ENCODE measurements around the gene BRME1.

The BRME1 gene

DNA sequence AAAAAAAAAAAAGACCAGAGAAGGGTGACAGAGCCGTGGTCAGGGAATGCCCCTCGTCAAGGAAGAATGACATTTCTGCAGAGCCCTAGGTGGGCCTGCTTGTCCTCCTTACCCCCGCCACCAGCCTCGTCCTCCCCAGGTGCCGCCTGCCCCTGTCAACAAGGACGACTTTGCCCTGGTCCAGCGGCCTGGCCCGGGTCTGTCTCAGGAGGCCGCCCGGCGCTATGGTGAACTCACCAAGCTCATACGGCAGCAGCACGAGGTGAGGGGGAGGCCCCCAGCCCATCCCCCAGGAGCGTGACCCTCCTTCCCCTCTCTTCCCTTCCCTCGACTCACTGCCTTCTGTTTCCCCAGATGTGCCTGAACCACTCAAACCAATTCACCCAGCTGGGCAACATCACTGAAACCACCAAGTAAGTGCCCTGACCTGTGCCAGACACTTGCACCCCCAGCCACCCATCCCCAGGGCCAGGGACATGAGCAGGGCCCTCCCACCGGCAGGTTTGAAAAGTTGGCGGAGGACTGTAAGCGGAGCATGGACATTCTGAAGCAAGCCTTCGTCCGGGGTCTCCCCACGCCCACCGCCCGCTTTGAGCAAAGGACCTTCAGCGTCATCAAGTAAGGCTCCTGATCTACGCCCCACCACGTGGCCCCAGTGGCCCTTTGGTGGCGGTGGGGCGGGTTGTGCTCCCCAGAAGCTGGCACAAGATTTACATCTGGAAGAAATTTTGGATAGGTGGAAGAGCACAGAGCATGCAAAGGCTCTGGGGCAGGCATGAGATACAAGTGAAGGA lies 17.5 kb upstream of the BRME1 start:
- no peak for TF ChIP-seq CEBPB (IDR thresholded peaks at IDR 0.05)
- no peak for TF ChIP-seq RAD21 (IDR thresholded peaks at IDR 0.05; ENCODE audit: low read depth)
- TF ChIP-seq TEAD4 (IDR thresholded peaks at IDR 0.05) = no peak
- no peak for TF ChIP-seq NFIC (IDR thresholded peaks at IDR 0.05)
- TF ChIP-seq, protein P1, sequence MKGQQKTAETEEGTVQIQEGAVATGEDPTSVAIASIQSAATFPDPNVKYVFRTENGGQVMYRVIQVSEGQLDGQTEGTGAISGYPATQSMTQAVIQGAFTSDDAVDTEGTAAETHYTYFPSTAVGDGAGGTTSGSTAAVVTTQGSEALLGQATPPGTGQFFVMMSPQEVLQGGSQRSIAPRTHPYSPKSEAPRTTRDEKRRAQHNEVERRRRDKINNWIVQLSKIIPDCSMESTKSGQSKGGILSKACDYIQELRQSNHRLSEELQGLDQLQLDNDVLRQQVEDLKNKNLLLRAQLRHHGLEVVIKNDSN (IDR thresholded peaks at IDR 0.05) = no peak
- TF ChIP-seq, protein P2, sequence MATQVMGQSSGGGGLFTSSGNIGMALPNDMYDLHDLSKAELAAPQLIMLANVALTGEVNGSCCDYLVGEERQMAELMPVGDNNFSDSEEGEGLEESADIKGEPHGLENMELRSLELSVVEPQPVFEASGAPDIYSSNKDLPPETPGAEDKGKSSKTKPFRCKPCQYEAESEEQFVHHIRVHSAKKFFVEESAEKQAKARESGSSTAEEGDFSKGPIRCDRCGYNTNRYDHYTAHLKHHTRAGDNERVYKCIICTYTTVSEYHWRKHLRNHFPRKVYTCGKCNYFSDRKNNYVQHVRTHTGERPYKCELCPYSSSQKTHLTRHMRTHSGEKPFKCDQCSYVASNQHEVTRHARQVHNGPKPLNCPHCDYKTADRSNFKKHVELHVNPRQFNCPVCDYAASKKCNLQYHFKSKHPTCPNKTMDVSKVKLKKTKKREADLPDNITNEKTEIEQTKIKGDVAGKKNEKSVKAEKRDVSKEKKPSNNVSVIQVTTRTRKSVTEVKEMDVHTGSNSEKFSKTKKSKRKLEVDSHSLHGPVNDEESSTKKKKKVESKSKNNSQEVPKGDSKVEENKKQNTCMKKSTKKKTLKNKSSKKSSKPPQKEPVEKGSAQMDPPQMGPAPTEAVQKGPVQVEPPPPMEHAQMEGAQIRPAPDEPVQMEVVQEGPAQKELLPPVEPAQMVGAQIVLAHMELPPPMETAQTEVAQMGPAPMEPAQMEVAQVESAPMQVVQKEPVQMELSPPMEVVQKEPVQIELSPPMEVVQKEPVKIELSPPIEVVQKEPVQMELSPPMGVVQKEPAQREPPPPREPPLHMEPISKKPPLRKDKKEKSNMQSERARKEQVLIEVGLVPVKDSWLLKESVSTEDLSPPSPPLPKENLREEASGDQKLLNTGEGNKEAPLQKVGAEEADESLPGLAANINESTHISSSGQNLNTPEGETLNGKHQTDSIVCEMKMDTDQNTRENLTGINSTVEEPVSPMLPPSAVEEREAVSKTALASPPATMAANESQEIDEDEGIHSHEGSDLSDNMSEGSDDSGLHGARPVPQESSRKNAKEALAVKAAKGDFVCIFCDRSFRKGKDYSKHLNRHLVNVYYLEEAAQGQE (IDR thresholded peaks at IDR 0.05; ENCODE audit: low read depth) = no peak
- TF ChIP-seq ZBTB7A (IDR thresholded peaks at IDR 0.05; ENCODE audit: low read depth) = no peak
- TF ChIP-seq CREB1 (IDR thresholded peaks at IDR 0.05; ENCODE audit: low read depth) = no peak
- no peak for TF ChIP-seq FOXM1 (IDR thresholded peaks at IDR 0.05; ENCODE audit: borderline replicate concordance, low read depth)
- no peak for TF ChIP-seq EGR1 (IDR thresholded peaks at IDR 0.05)
- TF ChIP-seq YY1 (IDR thresholded peaks at IDR 0.05; ENCODE audit: low read depth) = no peak

DNA sequence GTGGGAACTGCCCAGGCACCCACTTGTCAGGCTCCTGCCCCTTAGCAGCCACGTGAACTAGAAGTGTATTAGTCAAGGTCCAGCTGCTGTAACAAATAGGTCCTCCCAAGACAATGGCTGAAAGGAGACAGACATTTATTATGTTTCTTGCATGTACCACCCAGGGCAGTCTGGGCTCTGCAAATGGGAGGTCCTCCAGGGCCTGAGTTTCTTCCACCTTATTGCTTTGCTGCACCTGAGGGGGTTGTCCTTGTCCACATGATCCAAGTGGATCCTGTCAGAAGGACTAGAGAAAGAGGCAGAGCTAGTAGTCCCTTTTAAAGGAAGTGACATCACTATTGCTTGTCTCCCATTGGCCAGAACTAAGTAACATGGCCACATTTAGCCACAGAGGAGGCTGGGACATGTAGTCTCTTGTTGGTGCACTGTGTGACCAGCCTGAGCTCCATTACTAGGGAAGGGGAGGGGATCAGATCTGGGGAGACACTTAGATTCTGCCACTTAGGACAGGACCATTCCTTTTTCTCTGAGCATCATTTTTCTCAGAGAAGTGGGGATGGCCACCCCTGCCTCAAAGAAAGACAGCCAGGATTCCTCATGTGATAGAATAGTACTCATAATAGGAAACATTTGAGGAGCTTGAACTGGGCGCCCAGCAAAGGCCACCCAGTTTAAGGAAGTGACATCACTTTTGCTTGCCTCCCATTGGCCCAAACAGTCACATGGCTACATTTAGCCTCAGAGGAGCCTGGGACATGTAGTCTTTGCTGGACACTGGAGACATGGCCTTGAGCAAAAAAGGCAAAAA lies 15.2 kb upstream of the BRME1 start:
- TF ChIP-seq FOXM1 (IDR thresholded peaks at IDR 0.05; ENCODE audit: borderline replicate concordance, low read depth) = no peak
- peak; percentile 86 for TF ChIP-seq YY1 (IDR thresholded peaks at IDR 0.05; ENCODE audit: low read depth)
- no peak for TF ChIP-seq TAF1 (IDR thresholded peaks at IDR 0.05; ENCODE audit: low read depth)
- no peak for TF ChIP-seq EGR1 (IDR thresholded peaks at IDR 0.05)
- TF ChIP-seq NFIC (IDR thresholded peaks at IDR 0.05) = no peak
- TF ChIP-seq, protein P1 (IDR thresholded peaks at IDR 0.05) = peak; percentile 96
- TF ChIP-seq CREB1 (IDR thresholded peaks at IDR 0.05; ENCODE audit: low read depth) = peak; percentile 39; the same call in 1 of the 2 replicates
- no peak for TF ChIP-seq EP300 (IDR thresholded peaks at IDR 0.05; ENCODE audit: borderline replicate concordance)
- TF ChIP-seq, protein P2 (IDR thresholded peaks at IDR 0.05; ENCODE audit: low read depth) = no peak
- no peak for TF ChIP-seq RAD21 (IDR thresholded peaks at IDR 0.05; ENCODE audit: low read depth)
- TF ChIP-seq ZBTB7A (IDR thresholded peaks at IDR 0.05; ENCODE audit: low read depth) = no peak

DNA sequence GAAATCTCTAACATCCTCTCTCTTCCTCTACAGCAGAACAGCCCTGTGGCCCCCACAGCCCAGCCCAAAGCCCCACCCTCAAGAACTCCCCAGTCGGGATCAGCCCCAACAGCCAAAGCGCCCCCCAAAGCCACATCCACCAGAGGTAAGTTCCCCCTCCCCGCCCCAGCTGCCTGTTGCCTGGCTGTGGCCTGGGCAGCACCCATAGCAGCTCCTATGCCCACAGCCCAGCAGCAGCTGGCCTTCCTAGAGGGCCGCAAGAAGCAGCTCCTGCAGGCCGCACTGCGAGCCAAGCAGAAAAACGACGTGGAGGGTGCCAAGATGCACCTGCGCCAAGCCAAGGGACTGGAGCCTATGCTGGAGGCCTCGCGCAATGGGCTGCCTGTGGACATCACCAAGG lies 14.6 kb upstream of the BRME1 start:
- TF ChIP-seq CREB1 (IDR thresholded peaks at IDR 0.05; ENCODE audit: low read depth) (no peak), NFIC (IDR thresholded peaks at IDR 0.05) (no peak), ZBTB7A (IDR thresholded peaks at IDR 0.05; ENCODE audit: low read depth) (no peak), TCF12 (IDR thresholded peaks at IDR 0.05; ENCODE audit: low read depth) (no peak), EP300 (IDR thresholded peaks at IDR 0.05; ENCODE audit: borderline replicate concordance) (no peak), CEBPB (IDR thresholded peaks at IDR 0.05) (no peak), FOXM1 (IDR thresholded peaks at IDR 0.05; ENCODE audit: borderline replicate concordance, low read depth) (no peak), TAF1 (IDR thresholded peaks at IDR 0.05; ENCODE audit: low read depth) (no peak), RAD21 (IDR thresholded peaks at IDR 0.05; ENCODE audit: low read depth) (no peak)
- TF ChIP-seq, protein P1 (IDR thresholded peaks at IDR 0.05) = no peak
- TF ChIP-seq, protein P3, sequence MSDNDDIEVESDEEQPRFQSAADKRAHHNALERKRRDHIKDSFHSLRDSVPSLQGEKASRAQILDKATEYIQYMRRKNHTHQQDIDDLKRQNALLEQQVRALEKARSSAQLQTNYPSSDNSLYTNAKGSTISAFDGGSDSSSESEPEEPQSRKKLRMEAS (IDR thresholded peaks at IDR 0.05) = no peak

DNA sequence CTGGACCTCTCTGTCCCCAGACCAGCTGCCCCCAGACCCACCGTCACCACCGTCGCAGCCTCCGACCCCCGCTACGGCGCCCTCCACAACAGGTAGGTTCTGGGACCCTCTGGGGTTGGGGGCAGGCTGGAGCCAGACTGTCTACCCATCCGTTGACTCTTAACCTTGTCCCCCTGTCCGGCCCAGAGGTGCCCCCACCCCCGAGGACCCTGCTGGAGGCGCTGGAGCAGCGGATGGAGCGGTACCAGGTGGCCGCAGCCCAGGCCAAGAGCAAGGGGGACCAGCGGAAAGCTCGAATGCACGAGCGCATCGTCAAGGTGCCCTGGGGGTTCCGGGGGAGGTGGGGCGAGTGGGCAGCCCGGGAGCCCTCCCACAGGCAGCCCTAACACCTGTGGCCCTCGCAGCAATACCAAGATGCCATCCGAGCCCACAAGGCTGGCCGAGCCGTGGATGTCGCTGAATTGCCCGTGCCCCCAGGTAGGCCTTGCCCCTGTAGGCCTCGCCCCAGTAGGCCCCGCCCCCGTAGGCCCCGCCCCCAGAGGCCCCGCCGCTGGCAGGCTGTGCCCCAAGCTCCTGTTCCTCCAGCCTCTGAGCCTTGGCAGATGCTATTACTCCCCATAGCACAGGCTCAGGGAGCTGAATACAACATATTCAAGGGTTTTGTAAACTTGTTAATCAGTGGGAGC lies 13.0 kb upstream of the BRME1 start:
- TF ChIP-seq, protein P1 (IDR thresholded peaks at IDR 0.05) = no peak
- TF ChIP-seq ZBTB7A (IDR thresholded peaks at IDR 0.05; ENCODE audit: low read depth) (no peak), RAD21 (IDR thresholded peaks at IDR 0.05; ENCODE audit: low read depth) (no peak), CREB1 (IDR thresholded peaks at IDR 0.05; ENCODE audit: low read depth) (no peak), CEBPB (IDR thresholded peaks at IDR 0.05) (no peak), NFIC (IDR thresholded peaks at IDR 0.05) (no peak), TAF1 (IDR thresholded peaks at IDR 0.05; ENCODE audit: low read depth) (no peak), TCF12 (IDR thresholded peaks at IDR 0.05; ENCODE audit: low read depth) (no peak), FOXM1 (IDR thresholded peaks at IDR 0.05; ENCODE audit: borderline replicate concordance, low read depth) (no peak), EGR1 (IDR thresholded peaks at IDR 0.05) (no peak), YY1 (IDR thresholded peaks at IDR 0.05; ENCODE audit: low read depth) (no peak), EP300 (IDR thresholded peaks at IDR 0.05; ENCODE audit: borderline replicate concordance) (no peak), TEAD4 (IDR thresholded peaks at IDR 0.05) (no peak)
- TF ChIP-seq, protein P2 (IDR thresholded peaks at IDR 0.05; ENCODE audit: low read depth) = no peak
- TF ChIP-seq, protein P3 (IDR thresholded peaks at IDR 0.05) = no peak

Data from Ishikawa (cell line).